GM23338 (cell line): Measurements from ENCODE around the gene MLF2. TPM values are rescaled to one million over a fixed set of nuclear protein-coding genes. Genes with fewer than 3 reads are reported as not detected.

Experiments used
- ATAC-seq: fragments of 200-7000 bp; cut with Tn5 transposase; 3 replicates; pipeline ENCODE4 v1.9.1; 2020
- DNase-seq: peaks from one replicate; pipeline ENCODE4 v3.0.0-alpha.2; 2015; ENCODE audit warnings: low spot score
- H2AFZ ChIP-seq: fragments of 200-600 bp; sonication (generic); 2 replicates; pipeline ENCODE4 v1.8.0; 2016; ENCODE audit warnings: antibody characterized with exemption, mild to moderate bottlenecking, moderate library complexity
- H3F3A ChIP-seq: fragments of 200-600 bp; sonication (generic); replicated peaks from 2 replicates; pipeline ENCODE4 v1.8.0; 2017; ENCODE audit warnings: antibody characterized with exemption, mixed run types, low read depth
- H3K27ac ChIP-seq: fragments of 200-600 bp; sonication (generic); 2 replicates; pipeline ENCODE4 v1.6.1; 2016; ENCODE audit warnings: low read depth
- H3K27me3 ChIP-seq: fragments of 200-600 bp; sonication (generic); 2 replicates; pipeline ENCODE4 v1.8.0; 2016; ENCODE audit warnings: mild to moderate bottlenecking, mixed run types, moderate library complexity; ENCODE audit not compliant: insufficient read depth
- H3K36me3 ChIP-seq: fragments of 200-600 bp; sonication (generic); 2 replicates; pipeline ENCODE4 v1.8.0; 2016; ENCODE audit warnings: mild to moderate bottlenecking; ENCODE audit not compliant: insufficient read depth
- H3K4me1 ChIP-seq: fragments of 200-600 bp; sonication (generic); 2 replicates; pipeline ENCODE4 v1.8.0; 2016; ENCODE audit warnings: mild to moderate bottlenecking, moderate library complexity; ENCODE audit not compliant: insufficient read depth
- H3K4me2 ChIP-seq: fragments of 200-600 bp; sonication (generic); 2 replicates; pipeline ENCODE4 v1.7.1; 2017; ENCODE audit warnings: mixed run types
- H3K4me3 ChIP-seq: fragments of 200-600 bp; sonication (generic); 2 replicates; pipeline ENCODE4 v1.6.1; 2016; ENCODE audit warnings: mixed run types
- H3K79me2 ChIP-seq: fragments of 200-600 bp; sonication (generic); replicated peaks from 2 replicates; pipeline ENCODE4 v1.8.0; 2017; ENCODE audit warnings: mild to moderate bottlenecking; ENCODE audit not compliant: insufficient read depth
- H3K9me2 ChIP-seq: fragments of 200-600 bp; sonication (generic); 2 replicates; pipeline ENCODE4 v1.8.0; 2017; ENCODE audit not compliant: insufficient read depth
- H4K20me1 ChIP-seq: fragments of 200-600 bp; sonication (generic); replicated peaks from 2 replicates; pipeline ENCODE4 v1.8.0; 2017; ENCODE audit warnings: mild to moderate bottlenecking; ENCODE audit not compliant: insufficient read depth
- H3K27ac Mint-ChIP-seq: 2 replicates; pipeline ENCODE4 v1.8.0; 2020; ENCODE audit warnings: inconsistent platforms, mild to moderate bottlenecking, moderate library complexity, mixed read lengths
- H3K27me3 Mint-ChIP-seq: 3 replicates; pipeline ENCODE4 v1.8.0; 2022; ENCODE audit warnings: low read depth, mild to moderate bottlenecking, moderate library complexity, mixed read lengths, inconsistent platforms; ENCODE audit not compliant: insufficient read depth, poor library complexity
- H3K36me3 Mint-ChIP-seq: 3 replicates; pipeline ENCODE4 v1.8.0; 2021; ENCODE audit warnings: low read depth, mild to moderate bottlenecking, inconsistent platforms, moderate library complexity, mixed read lengths
- H3K4me1 Mint-ChIP-seq: 3 replicates; pipeline ENCODE4 v1.8.0; 2020; ENCODE audit warnings: mild to moderate bottlenecking, inconsistent platforms, mixed read lengths
- H3K4me3 Mint-ChIP-seq: 3 replicates; pipeline ENCODE4 v1.8.0; 2021; ENCODE audit warnings: moderate library complexity, mild to moderate bottlenecking, inconsistent platforms, mixed read lengths
- H3K9me3 Mint-ChIP-seq: 3 replicates; pipeline ENCODE4 v1.8.0; 2020; ENCODE audit warnings: moderate library complexity, mild to moderate bottlenecking, inconsistent platforms, mixed read lengths
- CREB1 ChIP-seq: fragments of 250-450 bp; sonication (Bioruptor Pico); IDR thresholded peaks from 2 replicates; pipeline ENCODE4 v1.5.0; 2020; ENCODE audit warnings: low read depth, mild to moderate bottlenecking, moderate library complexity
- EZH2phosphoT487 ChIP-seq: fragments of 200-600 bp; sonication (generic); IDR thresholded peaks from one replicate; pipeline ENCODE4 v1.8.1; 2018; ENCODE audit warnings: antibody characterized with exemption; ENCODE audit not compliant: unreplicated experiment
- JUNB ChIP-seq: IDR thresholded peaks from one replicate; pipeline ENCODE4 v1.6.1; 2016; ENCODE audit warnings: antibody characterized with exemption; ENCODE audit not compliant: unreplicated experiment
- ZNF331 ChIP-seq: fragments of 250-450 bp; sonication (Bioruptor Pico); IDR thresholded peaks from 2 replicates; pipeline ENCODE4 v1.5.0; 2020; ENCODE audit warnings: low read depth, mild to moderate bottlenecking, moderate library complexity
- polyA plus RNA-seq: library from polyadenylated mRNA; unstranded; fragments of >200 nt; fragmentation: Nextera tagmentation; extraction: Ambion mirVana; gene quantifications from 2 replicates; pipeline ENCODE4 v1.2.1, GENCODE V29; 2016
- total RNA-seq: library from RNA; depleted of rRNA; stranded (reverse); fragments of >200 nt; shearing (Covaris generic); gene quantifications from 2 replicates; pipeline ENCODE4 v1.2.3, GENCODE V29; 2014
- TF ChIP-seq, protein P1 (sequence below): fragments of 250-450 bp; sonication (Bioruptor Pico); IDR thresholded peaks from 2 replicates; pipeline ENCODE4 v1.5.0; 2020; ENCODE audit warnings: mild to moderate bottlenecking, moderate library complexity
- TF ChIP-seq, protein P2 (sequence below): IDR thresholded peaks from one replicate; pipeline ENCODE4 v1.6.1; 2018; ENCODE audit warnings: antibody characterized with exemption; ENCODE audit not compliant: unreplicated experiment

The MLF2 gene
- total and polyA plus RNA-seq, 2 experiments from 2014 or later = 280 to 289 TPM

DNA sequence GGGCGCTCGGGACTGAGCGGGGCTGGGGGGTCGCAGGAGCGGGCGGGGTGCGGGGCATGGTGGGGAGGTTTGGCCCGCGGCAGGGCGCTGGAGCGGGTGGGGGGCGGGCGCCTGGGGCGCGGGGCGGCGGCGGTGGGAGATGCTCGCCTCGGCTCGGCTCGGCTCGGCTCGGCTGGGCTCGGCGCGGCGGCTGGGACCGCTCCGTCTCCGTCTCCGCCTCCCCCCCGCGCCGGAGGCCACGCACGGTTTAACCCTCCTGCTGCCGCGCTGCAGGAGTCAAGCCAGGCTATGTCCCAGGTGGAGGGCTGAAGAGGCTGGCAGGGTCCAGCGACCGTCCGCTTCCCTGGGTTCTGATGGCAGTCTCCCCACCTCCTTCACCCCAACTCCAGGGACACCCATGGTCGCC lies 52.3 kb downstream of the MLF2 start, which contains the start of gene PIANP (continued):
- TF ChIP-seq, protein P1, sequence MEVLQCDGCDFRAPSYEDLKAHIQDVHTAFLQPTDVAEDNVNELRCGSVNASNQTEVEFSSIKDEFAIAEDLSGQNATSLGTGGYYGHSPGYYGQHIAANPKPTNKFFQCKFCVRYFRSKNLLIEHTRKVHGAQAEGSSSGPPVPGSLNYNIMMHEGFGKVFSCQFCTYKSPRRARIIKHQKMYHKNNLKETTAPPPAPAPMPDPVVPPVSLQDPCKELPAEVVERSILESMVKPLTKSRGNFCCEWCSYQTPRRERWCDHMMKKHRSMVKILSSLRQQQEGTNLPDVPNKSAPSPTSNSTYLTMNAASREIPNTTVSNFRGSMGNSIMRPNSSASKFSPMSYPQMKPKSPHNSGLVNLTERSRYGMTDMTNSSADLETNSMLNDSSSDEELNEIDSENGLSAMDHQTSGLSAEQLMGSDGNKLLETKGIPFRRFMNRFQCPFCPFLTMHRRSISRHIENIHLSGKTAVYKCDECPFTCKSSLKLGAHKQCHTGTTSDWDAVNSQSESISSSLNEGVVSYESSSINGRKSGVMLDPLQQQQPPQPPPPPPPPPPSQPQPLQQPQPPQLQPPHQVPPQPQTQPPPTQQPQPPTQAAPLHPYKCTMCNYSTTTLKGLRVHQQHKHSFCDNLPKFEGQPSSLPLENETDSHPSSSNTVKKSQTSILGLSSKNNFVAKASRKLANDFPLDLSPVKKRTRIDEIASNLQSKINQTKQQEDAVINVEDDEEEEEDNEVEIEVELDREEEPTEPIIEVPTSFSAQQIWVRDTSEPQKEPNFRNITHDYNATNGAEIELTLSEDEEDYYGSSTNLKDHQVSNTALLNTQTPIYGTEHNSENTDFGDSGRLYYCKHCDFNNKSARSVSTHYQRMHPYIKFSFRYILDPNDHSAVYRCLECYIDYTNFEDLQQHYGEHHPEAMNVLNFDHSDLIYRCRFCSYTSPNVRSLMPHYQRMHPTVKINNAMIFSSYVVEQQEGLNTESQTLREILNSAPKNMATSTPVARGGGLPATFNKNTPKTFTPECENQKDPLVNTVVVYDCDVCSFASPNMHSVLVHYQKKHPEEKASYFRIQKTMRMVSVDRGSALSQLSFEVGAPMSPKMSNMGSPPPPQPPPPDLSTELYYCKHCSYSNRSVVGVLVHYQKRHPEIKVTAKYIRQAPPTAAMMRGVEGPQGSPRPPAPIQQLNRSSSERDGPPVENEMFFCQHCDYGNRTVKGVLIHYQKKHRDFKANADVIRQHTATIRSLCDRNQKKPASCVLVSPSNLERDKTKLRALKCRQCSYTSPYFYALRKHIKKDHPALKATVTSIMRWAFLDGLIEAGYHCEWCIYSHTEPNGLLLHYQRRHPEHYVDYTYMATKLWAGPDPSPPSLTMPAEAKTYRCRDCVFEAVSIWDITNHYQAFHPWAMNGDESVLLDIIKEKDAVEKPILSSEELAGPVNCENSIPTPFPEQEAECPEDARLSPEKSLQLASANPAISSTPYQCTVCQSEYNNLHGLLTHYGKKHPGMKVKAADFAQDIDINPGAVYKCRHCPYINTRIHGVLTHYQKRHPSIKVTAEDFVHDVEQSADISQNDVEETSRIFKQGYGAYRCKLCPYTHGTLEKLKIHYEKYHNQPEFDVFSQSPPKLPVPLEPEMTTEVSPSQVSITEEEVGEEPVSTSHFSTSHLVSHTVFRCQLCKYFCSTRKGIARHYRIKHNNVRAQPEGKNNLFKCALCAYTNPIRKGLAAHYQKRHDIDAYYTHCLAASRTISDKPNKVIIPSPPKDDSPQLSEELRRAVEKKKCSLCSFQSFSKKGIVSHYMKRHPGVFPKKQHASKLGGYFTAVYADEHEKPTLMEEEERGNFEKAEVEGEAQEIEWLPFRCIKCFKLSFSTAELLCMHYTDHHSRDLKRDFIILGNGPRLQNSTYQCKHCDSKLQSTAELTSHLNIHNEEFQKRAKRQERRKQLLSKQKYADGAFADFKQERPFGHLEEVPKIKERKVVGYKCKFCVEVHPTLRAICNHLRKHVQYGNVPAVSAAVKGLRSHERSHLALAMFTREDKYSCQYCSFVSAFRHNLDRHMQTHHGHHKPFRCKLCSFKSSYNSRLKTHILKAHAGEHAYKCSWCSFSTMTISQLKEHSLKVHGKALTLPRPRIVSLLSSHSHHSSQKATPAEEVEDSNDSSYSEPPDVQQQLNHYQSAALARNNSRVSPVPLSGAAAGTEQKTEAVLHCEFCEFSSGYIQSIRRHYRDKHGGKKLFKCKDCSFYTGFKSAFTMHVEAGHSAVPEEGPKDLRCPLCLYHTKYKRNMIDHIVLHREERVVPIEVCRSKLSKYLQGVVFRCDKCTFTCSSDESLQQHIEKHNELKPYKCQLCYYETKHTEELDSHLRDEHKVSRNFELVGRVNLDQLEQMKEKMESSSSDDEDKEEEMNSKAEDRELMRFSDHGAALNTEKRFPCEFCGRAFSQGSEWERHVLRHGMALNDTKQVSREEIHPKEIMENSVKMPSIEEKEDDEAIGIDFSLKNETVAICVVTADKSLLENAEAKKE = no peak
- TF ChIP-seq ZNF331 (CRISPR knock-in tag) = no peak

DNA sequence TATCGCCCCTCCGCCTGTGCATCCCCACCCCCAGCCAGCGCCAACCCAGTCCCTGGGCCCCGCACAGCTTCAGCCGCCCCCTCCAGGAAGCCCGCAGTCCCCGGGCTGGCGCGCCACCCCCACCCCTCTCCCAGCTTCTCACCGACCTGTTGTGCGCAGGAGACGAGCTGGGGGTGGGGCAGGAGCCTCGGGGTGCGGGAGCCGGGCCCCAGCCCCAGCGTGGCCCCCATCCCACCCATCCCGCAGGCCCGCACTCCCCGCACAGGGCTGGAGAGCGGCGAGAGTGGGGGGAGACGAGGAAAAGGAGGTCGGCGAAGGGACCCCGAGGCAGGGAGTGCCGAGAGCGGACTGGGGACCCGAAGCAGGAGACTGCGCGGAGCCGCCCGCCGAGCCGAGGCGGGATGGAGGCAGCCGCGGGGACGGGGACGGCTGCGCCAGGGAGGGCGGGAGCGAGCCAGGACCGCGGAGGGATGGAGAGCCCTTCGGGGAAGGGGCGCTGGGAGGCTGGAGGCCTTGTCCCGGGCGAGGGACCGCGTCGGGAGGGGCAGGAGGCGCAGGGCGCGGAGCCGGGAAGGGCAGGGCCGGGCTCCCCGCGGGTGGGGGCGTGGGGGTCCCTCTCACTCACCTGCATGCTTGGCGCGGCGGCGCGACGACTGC lies 52.8 kb downstream of the MLF2 start:
- ATAC-seq (peak; percentile 63), DNase-seq (peak; percentile 72)
- Mint-ChIP-seq H3K36me3 (peaks cover 6% of the 10 kb centered on the region; the same call in 2 of the 3 replicates), H3K4me1 (peaks cover 27% of the 10 kb centered on the region), H3K9me3 (peaks cover 4% of the 10 kb centered on the region; the same call in 2 of the 3 replicates), H3K4me3 (peak overlapping the region; percentile 86), H3K27ac (no peak overlapping the region), H3K27me3 (peaks cover 33% of the 10 kb centered on the region)
- Histone ChIP-seq H3K4me2 (peak overlapping the region; percentile 95), H3K27ac (no peak overlapping the region), H3K27me3 (peaks cover 28% of the 10 kb centered on the region), H2AFZ (peak overlapping the region; percentile 78; the same call in 1 of the 2 replicates), H3F3A (peaks cover 14% of the 10 kb centered on the region; the same call in 1 of the 2 replicates), H3K4me3 (peak overlapping the region; percentile 90), H3K36me3 (no peaks in the 10 kb centered on the region), H3K4me1 (peaks cover 15% of the 10 kb centered on the region), H3K79me2 (0 out of 2 replicates have a peak, but pooled peaks cover 3% of the 10 kb centered on the region), H3K9me2 (no peaks in the 10 kb centered on the region), H4K20me1 (no peaks in the 10 kb centered on the region)
- no peak for TF ChIP-seq ZNF331 (CRISPR knock-in tag)
- TF ChIP-seq JUNB = no peak
- no peak for TF ChIP-seq EZH2phosphoT487
- TF ChIP-seq CREB1 (CRISPR knock-in tag) = no peak
- TF ChIP-seq, protein P2, sequence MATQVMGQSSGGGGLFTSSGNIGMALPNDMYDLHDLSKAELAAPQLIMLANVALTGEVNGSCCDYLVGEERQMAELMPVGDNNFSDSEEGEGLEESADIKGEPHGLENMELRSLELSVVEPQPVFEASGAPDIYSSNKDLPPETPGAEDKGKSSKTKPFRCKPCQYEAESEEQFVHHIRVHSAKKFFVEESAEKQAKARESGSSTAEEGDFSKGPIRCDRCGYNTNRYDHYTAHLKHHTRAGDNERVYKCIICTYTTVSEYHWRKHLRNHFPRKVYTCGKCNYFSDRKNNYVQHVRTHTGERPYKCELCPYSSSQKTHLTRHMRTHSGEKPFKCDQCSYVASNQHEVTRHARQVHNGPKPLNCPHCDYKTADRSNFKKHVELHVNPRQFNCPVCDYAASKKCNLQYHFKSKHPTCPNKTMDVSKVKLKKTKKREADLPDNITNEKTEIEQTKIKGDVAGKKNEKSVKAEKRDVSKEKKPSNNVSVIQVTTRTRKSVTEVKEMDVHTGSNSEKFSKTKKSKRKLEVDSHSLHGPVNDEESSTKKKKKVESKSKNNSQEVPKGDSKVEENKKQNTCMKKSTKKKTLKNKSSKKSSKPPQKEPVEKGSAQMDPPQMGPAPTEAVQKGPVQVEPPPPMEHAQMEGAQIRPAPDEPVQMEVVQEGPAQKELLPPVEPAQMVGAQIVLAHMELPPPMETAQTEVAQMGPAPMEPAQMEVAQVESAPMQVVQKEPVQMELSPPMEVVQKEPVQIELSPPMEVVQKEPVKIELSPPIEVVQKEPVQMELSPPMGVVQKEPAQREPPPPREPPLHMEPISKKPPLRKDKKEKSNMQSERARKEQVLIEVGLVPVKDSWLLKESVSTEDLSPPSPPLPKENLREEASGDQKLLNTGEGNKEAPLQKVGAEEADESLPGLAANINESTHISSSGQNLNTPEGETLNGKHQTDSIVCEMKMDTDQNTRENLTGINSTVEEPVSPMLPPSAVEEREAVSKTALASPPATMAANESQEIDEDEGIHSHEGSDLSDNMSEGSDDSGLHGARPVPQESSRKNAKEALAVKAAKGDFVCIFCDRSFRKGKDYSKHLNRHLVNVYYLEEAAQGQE = no peak
